ENCODE measurements around the gene TCF7L2.
"Not testable (repeated sequence)": the region's sequence is repeated elsewhere in the genome, so short reads cannot be mapped to it uniquely, and the experiment has no call there.

The TCF7L2 gene

DNA sequence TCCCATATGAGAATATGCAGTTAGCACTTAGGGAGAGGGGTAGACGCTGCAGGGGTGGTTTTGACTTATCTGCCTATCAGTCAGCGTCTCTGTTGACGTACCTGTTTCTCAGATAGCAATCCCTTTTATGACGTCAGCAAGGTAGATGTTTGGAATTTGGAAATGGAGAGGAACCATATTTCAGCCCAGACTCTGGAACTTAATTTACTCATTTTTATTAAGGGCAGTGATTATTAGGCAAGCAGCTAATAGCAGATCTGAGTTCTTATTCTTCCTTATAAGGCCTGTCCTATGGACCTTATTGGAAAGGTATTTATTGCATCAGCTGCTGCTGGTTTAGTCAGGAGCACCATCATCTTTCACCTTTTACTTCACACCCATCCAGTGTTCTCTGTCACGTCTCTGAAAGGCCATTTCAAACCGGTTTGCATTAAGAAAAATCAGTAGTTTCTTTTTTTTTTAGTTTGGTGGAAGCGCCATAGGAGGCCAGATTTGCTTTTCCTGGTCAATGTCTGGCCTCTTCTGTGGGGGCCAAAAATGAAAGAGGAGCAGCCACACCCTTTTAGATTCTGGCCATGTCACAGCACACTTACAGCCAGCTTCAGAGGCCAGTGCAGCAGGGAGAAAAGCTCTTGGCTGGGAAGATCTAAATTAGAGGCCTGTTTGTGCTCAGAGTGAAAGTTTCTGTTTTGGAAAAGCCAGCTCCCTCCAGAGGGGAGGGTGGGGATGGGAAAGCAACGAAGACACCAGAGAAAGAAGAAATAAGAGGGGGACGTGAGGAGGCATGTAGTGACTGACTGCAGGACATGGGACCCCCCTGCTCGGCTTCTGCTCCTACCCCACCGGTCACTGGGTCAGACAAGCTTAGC is 146.3 kb downstream of the TCF7L2 start:
- no peak for DNase-seq (ENCODE audit: low read depth)

DNA sequence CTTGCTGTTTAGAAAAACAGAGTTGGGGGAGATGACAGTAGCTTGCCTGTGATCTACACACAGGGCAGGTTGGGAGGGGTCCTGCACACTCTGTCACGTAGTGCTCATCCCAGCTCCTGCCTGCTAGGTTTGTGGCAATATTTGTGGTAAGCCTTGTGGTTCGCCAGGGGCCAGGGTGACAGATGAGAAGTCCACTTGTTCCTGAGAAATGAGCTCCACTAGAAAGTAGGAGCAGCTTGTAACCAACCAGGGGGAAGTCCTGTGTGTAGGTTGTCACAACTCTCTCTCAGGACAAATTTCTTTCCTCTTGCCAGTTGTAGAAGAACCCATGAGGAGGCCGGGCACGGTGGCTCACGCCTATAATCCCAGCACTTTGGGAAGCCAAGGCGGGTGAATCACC is 147.0 kb downstream of the TCF7L2 start:
- no peak for DNase-seq (ENCODE audit: low read depth)

DNA sequence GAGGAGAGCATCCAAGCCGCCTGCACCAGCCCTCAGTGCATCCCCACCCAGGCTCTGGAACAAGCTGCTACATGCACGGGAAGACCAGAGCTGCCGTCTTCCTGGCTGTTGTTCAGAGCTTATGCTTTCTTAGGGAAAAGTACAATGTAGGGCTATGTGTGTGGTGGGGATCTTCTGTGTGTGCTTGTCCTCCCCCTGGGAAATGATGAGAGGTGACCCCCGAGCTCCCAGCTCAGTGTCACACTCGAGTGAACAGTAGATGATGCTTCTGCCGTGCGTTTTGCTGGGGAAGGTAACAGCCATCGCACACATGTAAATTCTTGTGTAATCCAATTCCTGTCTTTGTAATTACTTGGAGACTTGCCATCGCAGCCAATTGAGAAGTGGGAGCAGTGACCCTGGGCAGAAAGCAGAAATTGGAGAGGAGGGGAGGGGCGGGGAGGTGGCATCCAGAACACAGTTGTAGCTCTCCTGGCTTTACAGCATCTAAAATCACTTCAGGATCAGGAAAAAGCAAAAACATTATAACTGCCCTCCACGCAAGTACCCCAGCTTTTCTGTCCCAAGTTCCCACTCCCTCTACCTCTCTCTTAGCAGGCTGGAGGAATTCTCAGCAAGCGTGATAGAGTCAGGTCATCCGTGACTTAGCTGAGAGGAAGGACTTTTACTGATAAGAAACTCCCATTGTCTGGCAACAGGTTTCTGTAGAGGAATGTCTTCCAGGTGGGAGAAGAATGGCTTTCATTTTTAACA is 149.6 kb downstream of the TCF7L2 start:
- no peak for DNase-seq (ENCODE audit: low read depth)

DNA sequence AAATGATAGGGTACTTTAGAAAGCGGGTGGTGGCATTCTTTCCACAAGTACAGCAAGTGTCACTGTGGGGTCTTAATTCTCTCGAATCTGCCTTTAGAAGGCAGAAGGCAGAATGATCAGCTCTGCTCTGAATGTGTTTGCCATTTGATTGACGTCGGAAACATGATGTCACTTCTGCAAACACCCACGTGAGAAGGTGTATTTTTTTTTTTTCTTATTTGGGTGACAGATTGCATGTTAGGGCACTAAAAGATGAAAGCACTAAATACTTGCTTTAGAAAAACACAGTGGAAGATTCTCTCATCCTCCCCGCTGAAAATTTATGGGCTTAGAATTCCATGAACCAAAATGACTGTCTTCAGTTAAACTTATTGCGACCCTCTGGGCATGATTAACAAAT is 150.2 kb downstream of the TCF7L2 start:
- DNase-seq (ENCODE audit: low read depth), result no peak

DNA sequence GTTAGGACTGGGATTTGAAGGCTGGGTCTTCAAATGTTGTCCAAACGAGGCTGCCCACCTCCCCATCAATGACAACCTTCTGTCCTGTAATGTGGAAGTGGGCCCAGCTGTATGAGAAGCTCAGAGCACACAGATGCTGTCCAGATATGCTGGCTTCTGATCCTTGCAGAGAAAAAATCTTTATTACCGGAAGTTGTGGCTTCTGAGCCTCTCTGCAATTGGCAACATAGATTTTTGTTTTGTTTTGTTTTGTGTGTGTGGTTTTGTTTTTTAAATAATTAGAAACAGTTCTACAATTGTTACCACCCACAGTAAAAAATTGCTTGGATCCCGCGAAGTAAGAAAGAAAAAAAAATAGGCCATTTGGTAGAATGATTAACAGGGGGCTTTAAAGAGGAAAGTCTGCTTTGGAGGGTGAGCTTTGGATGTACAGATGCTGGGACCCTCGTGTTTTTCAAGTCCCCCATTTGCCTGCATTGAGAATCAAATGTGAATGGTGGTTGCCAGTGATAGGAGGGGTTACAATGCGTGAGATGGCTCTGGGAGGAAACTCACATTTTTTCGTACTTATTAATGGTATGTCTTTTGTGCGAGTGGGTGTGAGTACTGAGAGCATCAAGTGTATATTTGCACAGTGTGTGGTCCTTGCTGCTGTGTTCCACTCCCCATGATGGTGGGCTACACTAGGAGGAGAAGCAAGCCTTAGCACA is 153.2 kb downstream of the TCF7L2 start:
- no peak for DNase-seq (ENCODE audit: low read depth)

DNA sequence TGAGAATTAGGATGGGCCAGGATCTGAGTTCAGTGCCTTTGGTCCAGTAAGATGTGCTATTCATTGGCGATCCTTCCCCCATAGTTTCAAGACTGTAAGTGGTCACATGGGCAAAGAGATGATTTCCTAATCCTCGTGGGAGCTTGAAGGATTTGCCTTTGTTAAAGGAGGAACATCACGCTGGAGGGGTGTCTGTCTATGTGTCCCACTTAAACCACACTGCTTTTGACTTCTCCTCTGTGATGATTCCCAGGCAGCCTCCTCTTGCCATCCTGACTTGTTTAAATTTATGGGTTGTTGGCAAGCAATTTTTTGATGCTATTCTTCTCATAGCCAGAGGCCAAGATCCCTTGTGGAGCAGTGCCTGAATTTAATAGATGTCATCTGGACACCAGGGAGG is 154.0 kb downstream of the TCF7L2 start:
- DNase-seq (ENCODE audit: low read depth), result no peak

DNA sequence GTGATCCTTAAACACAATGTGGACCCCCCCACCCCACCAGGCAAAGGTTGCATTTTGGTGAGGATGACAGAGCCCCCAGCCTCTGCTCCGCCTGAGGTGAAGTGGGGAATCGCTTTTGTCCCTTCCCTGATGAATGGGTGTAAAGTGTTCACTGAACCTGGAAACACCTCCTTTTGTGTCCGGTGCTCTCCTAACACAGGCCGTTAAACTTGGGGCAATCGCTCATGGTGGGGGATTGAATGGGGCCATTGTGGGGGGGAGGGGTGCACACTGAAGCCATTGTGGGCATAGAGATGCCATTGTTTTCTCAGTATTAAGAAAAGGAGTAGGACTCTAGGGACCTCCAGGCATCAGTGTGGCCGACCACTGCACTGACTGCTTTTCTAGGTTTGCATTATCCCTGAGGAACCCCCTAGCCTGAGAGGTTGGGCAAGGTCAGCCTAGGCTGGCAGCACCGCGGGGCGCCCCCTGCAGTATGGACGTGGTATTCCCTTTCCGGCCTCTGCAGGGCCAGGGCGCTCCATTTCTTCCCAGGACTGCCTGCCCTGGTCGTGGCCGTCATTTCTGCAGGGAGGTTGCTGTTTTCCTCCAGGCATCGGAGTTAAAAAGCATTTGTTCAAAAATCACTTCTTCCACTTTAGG is 158.3 kb downstream of the TCF7L2 start:
- DNase-seq (ENCODE audit: low read depth), result no peak

GRCh38 chr10:113108948-113109347 is 158.9 kb downstream of the TCF7L2 start:
- DNase-seq (ENCODE audit: low read depth), result no peak

DNA sequence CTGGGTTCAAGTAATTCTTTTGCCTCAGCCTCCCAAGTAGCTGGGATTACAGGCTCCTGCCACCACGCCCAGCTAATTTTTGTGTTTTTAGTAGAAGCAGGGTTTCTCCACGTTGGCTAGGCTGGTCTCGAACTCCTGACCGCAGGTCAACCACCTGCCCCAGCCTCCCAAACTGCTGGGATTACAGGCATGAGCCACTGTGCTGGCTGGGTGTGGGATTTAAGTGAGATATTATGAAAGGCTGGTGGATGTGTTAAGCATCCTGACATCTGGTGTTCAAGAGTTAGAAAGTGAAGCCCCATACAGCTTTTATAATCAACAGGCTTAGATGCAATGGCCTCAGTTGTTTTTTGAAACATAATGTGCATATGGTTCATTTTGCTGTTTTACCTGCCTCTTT is 159.4 kb downstream of the TCF7L2 start:
- DNase-seq (ENCODE audit: low read depth), result not testable (repeated sequence)

- DNase-seq (ENCODE audit: low read depth), result no peak
Observed at GRCh38 chr10:113111260-113111659, 161.2 kb downstream of the TCF7L2 start.

GRCh38 chr10:113111900-113112853 is 162.1 kb downstream of the TCF7L2 start:
- DNase-seq (ENCODE audit: low read depth), result no peak

GRCh38 chr10:113113241-113113640 is 163.2 kb downstream of the TCF7L2 start:
- no peak for DNase-seq (ENCODE audit: low read depth)

- no peak for DNase-seq (ENCODE audit: low read depth)
Observed at GRCh38 chr10:113113918-113114317, 163.9 kb downstream of the TCF7L2 start.

DNA sequence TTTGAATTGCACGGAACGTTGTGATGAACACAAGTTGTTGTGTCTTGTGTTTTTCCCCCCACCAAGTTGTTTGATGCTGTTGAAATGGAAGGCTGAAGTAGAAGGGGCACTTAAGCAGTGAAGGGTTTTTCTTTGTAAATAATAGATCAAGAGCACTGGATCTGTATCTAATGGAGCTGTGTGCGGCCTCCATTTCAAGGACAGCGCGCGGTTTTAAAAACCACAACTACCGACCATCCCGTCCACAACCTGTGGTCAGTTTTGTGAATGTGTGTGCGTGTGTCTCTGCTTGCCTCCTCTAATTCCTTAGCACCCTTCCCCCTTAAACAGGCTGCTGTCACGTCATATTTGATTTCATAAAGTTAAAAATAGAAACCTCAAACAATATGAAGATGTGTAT is 165.5 kb downstream of the TCF7L2 start:
- no peak for DNase-seq (ENCODE audit: low read depth)

GRCh38 chr10:113118882-113119281 is 168.8 kb downstream of the TCF7L2 start:
- DNase-seq (ENCODE audit: low read depth), result no peak

GRCh38 chr10:113119801-113120200 is 169.8 kb downstream of the TCF7L2 start:
- no peak for DNase-seq (ENCODE audit: low read depth)

- no peak for DNase-seq (ENCODE audit: low read depth)
Observed at GRCh38 chr10:113121153-113121552, 171.1 kb downstream of the TCF7L2 start.

- DNase-seq (ENCODE audit: low read depth), result no peak
Observed at GRCh38 chr10:113122947-113123346, 172.9 kb downstream of the TCF7L2 start.

GRCh38 chr10:113124724-113125123 is 174.7 kb downstream of the TCF7L2 start:
- no peak for DNase-seq (ENCODE audit: low read depth)

DNA sequence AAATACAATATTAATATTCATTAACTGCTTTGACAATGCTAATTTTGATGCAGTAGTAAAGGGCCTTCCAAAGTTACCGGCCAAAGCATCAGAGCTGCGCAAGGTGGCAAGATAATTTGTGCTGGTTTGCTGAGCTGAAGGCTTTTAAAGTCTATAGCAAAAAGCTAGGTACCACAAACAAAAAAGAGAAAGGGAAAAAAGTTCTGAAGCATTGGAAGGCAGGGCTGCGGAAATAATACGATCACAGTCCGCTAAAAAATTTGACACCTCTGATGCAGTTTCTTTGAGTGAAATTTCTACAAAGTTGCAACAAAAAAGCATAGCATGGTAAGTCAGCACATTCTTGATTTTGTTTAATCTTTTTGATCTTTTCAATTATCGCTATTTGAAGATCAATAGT is 175.6 kb downstream of the TCF7L2 start:
- DNase-seq (ENCODE audit: low read depth), result no peak

All from activated T-helper 1 cell treated with Interleukin-2 at 50 U/mL for 16 hours (primary cell).